HG02852 (cell line): ENCODE results near the gene ARHGAP30.

Source experiments
- ATAC-seq: cut with Tn5 transposase; IDR thresholded peaks from one replicate; pipeline ENCODE4 v1.9.1; 2021; ENCODE audit warnings: mild to moderate bottlenecking, moderate library complexity; ENCODE audit not compliant: unreplicated experiment

The ARHGAP30 gene

GRCh38 chr1:161091796-161092507, 22.3 kb upstream of the ARHGAP30 start:
- no peak for ATAC-seq

GRCh38 chr1:161091093-161091492, 21.4 kb upstream of the ARHGAP30 start:
- no peak for ATAC-seq

GRCh38 chr1:161090617-161091016, 20.9 kb upstream of the ARHGAP30 start:
- ATAC-seq = no peak

- no peak for ATAC-seq
Measured at GRCh38 chr1:161089938-161090337, 20.2 kb upstream of the ARHGAP30 start.

- no peak for ATAC-seq
Measured at GRCh38 chr1:161089251-161089924, 19.7 kb upstream of the ARHGAP30 start, which contains the start of gene NECTIN4. Gene NECTIN4 (minus strand): TSS chr1:161089558. CDS start chr1:161089296, 262 bp downstream.

GRCh38 chr1:161088587-161089110, 19.0 kb upstream of the ARHGAP30 start:
- ATAC-seq = no peak

GRCh38 chr1:161086457-161086856, 16.8 kb upstream of the ARHGAP30 start:
- no peak for ATAC-seq

GRCh38 chr1:161085165-161085564, 15.5 kb upstream of the ARHGAP30 start:
- ATAC-seq = no peak

GRCh38 chr1:161084597-161084988, 14.9 kb upstream of the ARHGAP30 start:
- ATAC-seq = no peak

- ATAC-seq = no peak
Measured at GRCh38 chr1:161083748-161084596, 14.3 kb upstream of the ARHGAP30 start.

- no peak for ATAC-seq
Measured at GRCh38 chr1:161082996-161083747, 13.5 kb upstream of the ARHGAP30 start.

- no peak for ATAC-seq
Measured at GRCh38 chr1:161082483-161082882, 12.8 kb upstream of the ARHGAP30 start.

- ATAC-seq = no peak
Measured at GRCh38 chr1:161081519-161081918, 11.8 kb upstream of the ARHGAP30 start.

- no peak for ATAC-seq
Measured at GRCh38 chr1:161080441-161081405, 11.0 kb upstream of the ARHGAP30 start.

GRCh38 chr1:161079436-161080110, 9.9 kb upstream of the ARHGAP30 start:
- no peak for ATAC-seq

- ATAC-seq = no peak
Measured at GRCh38 chr1:161077426-161077825, 7.7 kb upstream of the ARHGAP30 start.

GRCh38 chr1:161076410-161076809, 6.7 kb upstream of the ARHGAP30 start:
- no peak for ATAC-seq

GRCh38 chr1:161074676-161075368, 5.1 kb upstream of the ARHGAP30 start:
- ATAC-seq = no peak
